Astrocyte (in vitro differentiated cells and primary cell): Measurements from ENCODE around the gene ATXN1.

Source experiments
- EZH2 ChIP-seq: IDR thresholded peaks from 2 replicates; pipeline ENCODE4 v1.6.1; 2012; ENCODE audit warnings: mild to moderate bottlenecking, low read length, inconsistent platforms; ENCODE audit not compliant: insufficient read depth
- TF ChIP-seq, protein P1 (sequence below): IDR thresholded peaks from 2 replicates; pipeline ENCODE4 v1.5.1; 2011; ENCODE audit warnings: low read depth, mild to moderate bottlenecking, inconsistent platforms, low read length, moderate library complexity; ENCODE audit not compliant: insufficient read depth

DNA sequence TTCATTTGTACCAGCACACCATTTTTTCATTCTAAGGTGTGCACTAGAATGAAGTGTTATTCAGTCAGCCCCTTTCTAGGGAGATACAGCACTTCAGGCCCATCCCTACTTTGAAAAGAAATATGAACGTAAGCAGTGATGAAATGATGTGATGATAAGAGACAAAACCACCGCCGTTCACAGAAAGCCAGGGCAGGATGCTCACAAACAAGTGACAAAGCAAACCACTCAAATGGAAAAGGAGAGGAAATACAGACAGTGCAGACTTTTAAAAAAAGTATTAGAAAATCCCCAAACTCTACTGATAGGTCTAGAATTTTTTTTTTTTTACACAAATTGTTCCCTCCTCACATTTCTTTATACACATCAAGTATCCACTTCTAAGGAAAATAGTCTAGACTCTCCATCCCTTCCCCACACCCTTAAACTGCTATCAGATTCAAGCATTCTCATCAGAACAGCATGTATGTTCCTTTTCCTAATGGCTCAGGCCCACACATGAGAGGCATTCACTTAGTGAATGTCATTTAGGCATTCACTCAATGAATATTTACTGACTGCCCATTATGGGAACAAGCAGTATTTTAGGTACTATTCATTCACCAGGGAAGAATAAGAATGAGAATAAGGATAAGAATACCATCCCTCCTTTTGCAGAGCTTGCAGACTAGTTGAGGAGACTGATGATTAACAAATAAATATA lies 279.4 kb downstream of the ATXN1 start:
- TF ChIP-seq, protein P1, sequence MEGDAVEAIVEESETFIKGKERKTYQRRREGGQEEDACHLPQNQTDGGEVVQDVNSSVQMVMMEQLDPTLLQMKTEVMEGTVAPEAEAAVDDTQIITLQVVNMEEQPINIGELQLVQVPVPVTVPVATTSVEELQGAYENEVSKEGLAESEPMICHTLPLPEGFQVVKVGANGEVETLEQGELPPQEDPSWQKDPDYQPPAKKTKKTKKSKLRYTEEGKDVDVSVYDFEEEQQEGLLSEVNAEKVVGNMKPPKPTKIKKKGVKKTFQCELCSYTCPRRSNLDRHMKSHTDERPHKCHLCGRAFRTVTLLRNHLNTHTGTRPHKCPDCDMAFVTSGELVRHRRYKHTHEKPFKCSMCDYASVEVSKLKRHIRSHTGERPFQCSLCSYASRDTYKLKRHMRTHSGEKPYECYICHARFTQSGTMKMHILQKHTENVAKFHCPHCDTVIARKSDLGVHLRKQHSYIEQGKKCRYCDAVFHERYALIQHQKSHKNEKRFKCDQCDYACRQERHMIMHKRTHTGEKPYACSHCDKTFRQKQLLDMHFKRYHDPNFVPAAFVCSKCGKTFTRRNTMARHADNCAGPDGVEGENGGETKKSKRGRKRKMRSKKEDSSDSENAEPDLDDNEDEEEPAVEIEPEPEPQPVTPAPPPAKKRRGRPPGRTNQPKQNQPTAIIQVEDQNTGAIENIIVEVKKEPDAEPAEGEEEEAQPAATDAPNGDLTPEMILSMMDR = no peak
- no peak for TF ChIP-seq EZH2
